Activated CD4-positive, alpha-beta T cell treated with anti-CD3 and anti-CD28 coated beads, Interleukin-2, amount 50 U/mL, for 48 hours (primary cell): ENCODE measurements around the gene CRYGN.

Experiments
- DNase-seq, 2 experiments: peaks; one replicate each; pipeline ENCODE4 v3.0.0-alpha.2; 2020

CRYGN gene

DNA sequence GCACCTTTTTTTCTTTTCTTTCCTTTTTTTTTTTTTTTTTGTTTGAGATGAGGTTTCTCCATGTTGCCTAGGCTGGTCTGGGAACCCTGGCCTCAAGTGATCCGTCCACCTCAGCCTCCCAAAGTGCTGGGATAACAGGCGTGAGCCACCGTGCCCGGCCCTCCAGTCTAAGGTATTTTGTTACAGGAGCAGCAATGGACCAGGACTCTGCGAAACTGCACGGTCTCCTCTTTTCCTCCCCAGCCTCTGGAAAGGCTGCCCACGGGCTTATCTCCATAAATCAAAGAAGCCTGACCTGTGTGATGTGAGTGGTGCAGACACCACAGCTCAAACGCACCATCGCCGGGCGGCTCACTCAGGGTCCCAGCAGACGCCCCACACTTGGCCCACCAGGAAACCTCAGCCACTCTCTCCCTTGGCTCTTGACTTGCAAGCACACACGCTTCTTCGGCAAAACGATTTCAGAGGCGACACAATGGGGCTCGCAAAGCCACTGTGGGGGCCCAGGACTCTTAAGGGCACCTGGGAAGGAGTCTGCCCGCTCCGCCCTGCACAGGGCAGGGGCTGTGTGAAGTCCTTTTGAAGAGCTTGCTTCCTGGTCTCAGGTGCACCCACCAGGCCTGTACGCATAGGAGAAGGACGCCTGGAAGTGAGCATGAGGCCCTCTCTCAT, 50.7 kb downstream of the CRYGN start:
- DNase-seq = no peak

DNA sequence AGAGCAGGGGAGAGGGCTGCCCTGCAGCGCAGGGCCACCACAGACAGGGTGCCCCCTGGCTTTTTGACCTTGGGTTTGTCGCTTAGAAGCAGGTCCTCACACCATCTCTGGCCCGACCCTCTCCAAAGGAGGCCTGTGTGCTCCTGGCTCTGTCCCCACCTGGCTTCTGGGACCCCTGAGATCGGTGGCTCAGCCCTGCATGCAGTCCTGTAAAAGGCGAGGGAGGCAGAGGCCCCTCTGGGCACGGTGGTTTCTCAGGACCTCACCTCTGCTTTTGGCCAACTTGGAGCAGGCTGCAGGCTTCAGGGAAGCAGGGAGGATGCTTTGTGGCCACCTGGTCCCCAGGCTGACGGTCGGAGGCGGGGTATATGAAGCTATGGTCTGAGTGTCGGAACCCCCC, 51.5 kb downstream of the CRYGN start:
- DNase-seq = no peak

- DNase-seq = no peak
These were observed 52.0 kb downstream of the CRYGN start for GRCh38 chr7:151388007-151388297.

GRCh38 chr7:151387161-151388006, 52.6 kb downstream of the CRYGN start:
- no peak for DNase-seq

DNA sequence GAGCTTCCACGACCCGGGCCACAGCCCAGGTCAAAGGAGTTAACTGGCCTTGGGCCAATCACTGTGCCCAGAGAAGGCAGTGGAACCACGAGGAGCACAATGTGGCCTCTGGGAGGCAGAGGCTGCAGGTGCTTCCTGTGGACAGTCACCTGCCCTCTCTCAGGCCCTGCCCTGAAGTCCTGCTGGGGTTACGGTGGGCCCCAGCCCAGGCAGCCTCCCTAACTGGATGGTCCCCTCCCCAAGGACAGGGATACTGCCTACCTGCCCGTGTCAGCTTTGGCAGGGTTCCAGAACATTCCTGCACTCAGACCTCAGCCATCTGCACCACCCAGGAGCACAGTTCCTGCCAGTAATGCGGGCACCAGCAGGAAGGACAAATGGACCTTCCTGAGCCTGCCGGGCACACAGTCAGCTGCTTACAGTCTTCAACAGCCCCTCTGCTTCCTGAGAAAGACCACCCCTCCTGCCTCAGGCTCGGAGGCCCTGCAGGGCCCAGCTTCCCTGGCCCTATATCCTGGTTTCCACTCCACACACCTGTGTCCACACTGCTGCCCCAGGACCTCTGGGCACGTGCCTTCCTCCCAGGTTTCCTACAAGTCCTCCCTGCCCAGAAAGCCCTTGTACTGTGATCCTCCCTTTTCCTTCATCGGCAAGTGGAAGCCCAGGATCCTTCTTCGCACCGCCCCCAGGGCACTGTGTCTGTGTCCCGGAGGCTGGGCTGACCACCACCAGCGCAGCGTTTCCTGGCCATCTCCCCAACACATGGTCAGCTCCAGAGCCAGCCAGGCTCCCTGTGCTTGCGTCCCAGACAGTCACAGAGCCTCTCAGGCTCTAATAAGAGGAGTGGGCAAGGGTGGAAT, 53.4 kb downstream of the CRYGN start:
- DNase-seq = no peak

DNA sequence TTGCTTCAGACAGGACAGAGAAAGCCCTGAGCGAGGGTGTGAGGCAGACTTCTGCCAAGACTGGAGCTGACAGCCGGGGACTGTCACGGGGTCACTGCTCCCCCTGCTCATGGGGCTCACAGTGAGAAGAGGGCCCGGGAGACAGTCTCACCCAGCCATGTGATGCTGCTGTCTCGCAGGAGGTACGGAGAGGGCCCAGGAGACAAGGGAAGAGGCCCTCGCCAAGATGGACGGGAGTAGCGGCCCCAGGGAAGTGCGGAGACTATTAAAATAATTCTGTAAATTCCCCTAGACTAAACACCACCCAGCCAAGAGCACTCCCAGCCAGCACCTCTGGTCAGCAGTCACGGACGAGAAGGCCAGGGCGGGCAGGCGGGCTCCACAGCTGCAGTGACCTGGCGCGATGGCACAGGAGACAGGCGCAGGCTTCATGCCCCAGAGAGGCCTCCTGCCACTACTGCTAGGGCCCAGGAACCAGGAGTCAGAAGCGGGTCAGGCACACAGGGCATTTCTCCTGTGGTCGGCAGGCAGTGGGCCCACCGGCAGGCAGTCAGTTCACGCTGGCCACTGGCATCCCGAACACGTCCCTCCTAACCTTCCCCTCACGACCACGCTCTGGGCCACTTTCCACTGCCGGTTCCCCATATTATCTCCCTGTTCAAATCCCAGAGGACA, 54.2 kb downstream of the CRYGN start:
- DNase-seq = no peak

- no peak for DNase-seq
These were observed 54.9 kb downstream of the CRYGN start for GRCh38 chr7:151384776-151385625.

DNA sequence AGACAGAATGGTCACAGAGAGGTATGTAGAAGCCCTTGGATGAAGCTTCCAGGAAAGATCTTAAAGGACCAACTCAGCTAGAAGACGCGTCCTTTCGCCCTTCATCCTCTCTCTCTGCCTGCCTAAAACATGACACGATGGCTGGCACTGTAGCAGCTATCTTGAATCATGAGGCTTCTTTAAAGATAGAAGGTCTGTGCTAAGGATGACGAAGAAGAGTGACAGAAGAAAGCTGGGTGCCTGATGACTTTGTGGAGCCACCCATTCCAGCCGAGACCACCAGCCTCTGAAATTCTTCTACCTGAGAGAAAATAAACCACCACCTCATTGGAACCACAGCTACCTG, 55.6 kb downstream of the CRYGN start:
- DNase-seq = no peak

- DNase-seq = no peak
These were observed 56.1 kb downstream of the CRYGN start for GRCh38 chr7:151383638-151384351.

GRCh38 chr7:151382079-151382885, 57.7 kb downstream of the CRYGN start:
- peak; percentile 15 to 17 for DNase-seq

DNA sequence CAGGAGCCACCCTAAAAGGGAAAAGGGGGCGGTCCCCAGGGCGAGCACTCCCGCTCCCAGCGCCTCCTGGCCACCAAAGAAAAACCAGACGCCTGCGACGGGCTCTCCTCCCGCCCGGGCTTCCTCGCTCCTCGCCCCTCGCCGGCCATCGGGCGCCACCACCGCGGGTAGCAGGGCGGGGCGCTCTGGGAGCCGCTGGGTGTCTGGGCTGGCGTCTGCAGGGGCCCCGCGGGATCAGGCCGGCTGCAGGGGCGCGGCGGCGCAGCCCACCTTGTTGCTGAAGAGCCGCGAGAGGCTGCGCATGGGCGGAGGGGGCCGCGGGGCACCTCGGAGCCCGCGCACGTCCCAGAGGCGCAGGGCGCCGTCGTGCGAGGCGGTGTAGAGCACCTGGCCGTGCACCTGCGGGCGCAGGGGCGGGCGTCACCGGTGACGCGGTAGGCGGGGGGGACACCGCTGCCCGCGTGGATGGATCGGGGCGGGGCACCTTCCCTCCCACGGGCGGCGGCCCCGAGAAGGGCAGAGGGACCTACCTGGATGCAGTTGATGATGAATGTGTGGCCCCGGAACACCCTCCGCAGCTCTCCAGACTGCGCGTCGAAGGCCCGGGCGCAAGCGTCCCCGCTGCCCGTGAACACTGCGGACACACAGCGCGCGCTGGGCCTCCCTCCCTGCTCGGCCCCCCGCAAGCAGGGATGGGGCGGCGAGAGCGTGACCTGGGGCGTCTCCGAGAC, 58.4 kb downstream of the CRYGN start:
- peak; percentile 15 for DNase-seq

GRCh38 chr7:151381098-151381347, 58.9 kb downstream of the CRYGN start:
- no peak for DNase-seq

DNA sequence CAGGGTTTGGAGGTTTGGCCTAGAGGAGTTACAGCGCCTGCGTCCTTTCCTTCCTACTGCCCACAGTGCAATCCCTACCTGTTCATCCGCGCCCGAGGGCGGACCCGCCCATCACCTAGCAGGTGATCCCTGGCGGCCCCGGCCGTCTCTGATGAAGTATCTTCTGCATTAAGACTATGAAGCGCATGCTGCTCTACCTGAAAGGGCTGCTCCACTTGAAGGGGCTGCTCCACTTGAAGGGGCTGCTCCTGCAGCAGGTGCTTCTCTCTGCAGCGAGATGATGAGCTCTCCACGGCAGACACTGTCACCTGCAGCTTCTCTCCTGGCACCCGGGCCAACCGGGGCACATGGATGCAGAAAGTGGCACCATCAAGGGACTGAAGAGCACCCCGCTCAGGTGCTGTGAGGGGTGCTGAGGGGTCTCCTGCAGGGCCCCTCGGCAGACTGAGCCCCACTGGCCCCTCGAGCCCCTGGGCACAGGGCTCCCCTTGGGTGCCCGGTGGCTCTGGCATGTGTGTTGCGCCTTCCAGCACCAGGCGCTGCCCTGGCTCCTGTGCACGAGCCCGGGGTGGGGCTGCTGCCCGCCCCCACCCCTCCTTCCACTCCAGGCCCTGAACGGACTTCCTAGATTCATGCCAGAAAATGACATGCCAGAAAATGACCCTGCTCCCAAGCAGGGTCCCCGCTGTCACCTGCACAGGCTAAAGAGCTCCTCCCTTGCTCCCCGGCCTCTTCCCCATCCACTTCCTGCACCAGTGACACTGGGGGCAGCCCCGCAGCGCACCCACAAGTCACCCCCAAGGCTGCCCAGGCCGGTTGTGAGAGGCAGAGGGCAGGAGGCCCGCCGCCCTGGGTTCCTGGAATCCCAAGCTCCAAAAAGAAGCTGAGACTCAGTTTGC, 59.5 kb downstream of the CRYGN start:
- DNase-seq = no peak

DNA sequence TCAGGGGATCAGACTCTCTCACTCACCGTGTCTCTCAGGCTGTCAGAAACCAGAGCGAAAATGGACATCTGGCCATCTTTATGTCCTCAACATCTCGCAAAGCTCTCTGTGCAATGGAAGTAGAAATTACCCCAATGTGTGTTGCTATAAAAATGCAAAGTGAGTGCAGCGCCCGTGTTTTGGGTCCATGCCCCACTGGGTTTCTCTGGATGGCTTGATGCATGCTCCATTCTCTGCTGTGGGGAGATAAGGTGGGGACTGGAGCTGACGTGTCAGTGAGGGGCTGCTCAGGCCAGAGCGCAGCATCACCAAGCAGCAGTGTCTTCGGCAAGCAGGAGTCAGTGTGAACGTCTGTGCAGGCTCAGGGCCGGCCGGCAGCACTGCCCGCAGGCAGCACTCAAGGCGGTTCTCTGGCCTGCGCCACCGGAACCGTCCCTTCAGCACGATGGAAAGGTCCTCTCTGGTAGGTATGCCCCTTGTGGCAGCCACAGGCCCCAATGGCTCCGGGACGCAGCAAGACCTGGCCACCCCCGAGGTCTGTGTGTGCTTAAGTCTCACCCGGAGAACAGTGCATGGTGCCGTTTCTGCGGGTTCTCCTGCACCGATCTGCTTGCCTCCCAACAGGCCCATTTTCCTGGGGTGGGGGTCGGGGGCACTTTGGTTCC, 60.3 kb downstream of the CRYGN start:
- no peak for DNase-seq

DNA sequence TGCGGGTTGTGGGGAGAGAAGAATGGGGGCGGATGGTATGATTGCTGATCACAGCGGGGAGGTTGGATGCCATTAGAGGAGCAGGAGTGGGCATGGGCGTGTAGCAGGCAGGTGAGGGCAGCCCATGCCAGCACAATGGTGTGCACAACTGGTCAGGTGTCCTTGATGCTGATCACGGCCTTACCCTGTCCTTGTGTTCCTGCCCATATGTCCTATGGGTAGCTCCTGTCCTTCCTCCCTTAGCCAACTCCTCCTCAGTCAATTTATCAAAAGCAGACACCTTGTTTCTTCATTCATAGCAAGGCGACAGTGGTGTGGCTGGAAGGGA, 60.8 kb downstream of the CRYGN start:
- no peak for DNase-seq
